Measurements from ENCODE around the gene KCNJ15.

Gene KCNJ15

DNA sequence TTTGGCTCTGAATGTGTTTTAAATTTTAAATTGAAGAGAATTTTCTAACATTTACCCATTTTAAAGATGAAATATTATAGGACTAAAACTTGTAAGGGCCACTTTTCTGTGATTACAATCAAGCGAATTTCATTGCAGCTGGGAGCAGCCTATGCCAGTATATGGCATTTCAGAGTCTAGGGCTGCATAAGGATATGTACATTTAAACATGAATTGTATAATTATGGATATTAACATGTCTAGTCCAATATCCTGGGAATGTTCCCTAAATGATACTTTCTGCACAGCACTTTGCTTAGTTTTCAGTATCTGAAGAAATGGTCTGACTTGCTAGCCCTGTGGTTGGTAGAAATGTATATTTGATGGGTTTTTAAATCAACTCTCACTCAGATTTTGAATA is 8.4 kb downstream of the KCNJ15 start:
- in situ Hi-C loops (cut with MboI; ENCODE audit: low pct_unique_long_range_greater_than_20kb, low sequenced_read_pairs, unreplicated experiment) = no loop called here
- TF ChIP-seq, protein P1, sequence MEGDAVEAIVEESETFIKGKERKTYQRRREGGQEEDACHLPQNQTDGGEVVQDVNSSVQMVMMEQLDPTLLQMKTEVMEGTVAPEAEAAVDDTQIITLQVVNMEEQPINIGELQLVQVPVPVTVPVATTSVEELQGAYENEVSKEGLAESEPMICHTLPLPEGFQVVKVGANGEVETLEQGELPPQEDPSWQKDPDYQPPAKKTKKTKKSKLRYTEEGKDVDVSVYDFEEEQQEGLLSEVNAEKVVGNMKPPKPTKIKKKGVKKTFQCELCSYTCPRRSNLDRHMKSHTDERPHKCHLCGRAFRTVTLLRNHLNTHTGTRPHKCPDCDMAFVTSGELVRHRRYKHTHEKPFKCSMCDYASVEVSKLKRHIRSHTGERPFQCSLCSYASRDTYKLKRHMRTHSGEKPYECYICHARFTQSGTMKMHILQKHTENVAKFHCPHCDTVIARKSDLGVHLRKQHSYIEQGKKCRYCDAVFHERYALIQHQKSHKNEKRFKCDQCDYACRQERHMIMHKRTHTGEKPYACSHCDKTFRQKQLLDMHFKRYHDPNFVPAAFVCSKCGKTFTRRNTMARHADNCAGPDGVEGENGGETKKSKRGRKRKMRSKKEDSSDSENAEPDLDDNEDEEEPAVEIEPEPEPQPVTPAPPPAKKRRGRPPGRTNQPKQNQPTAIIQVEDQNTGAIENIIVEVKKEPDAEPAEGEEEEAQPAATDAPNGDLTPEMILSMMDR (IDR thresholded peaks at IDR 0.05; ENCODE audit: extremely low read depth, insufficient read depth, missing control alignments) = no peak
- no peak for DNase-seq (ENCODE audit: low spot score)

DNA sequence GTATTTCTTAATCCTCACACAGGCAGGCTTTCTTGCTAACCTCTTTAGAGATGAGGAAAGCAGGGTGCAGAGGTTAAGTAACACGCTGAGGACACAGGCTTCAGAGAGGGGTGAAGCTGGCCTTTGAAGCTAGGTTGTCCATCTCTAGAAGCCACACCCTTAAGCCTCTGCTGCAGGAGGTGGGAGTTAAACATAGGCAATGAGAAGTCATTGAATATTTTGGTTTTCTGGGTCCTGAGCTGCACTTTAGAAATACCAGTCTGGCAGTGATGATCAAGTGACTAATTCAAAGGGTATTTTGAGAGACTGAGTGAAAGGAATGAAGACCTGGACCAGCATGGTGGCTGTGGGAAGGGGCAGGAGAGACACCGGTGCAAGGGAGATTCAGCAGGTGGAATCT is 9.9 kb downstream of the KCNJ15 start:
- in situ Hi-C loops (cut with MboI; ENCODE audit: low pct_unique_long_range_greater_than_20kb, low sequenced_read_pairs, unreplicated experiment) = no loop called here
- TF ChIP-seq, protein P1 (IDR thresholded peaks at IDR 0.05; ENCODE audit: extremely low read depth, insufficient read depth, missing control alignments) = no peak
- no peak for DNase-seq (ENCODE audit: low spot score)

DNA sequence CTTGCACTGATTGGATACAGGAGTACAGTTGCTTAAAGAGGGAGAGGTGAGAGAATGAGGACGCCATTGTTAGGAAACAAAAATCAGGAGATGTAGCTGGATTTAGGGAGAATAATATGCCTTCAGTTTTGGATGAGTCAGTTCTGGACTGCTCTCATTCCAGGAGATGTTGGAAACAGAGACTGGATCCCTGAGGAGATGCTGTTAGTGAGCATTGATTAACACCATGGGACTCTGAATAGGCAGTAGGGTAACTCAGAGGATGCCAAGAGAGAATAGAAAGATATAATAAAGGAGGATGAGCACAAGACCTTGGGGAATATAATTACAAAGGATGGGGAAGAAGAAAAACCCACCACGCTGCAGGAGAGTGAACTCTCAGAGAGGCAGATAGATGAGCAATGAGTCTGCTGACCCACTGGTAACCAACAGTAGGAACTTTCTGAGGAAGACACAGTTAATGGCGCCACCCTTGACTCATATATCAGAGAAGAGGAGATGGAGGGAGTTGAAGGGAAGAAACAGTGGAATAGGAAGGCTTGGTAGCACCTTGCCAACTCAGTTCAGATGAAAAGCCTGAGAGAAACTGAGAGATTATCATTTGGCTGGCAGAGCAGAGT is 10.5 kb downstream of the KCNJ15 start:
- in situ Hi-C loops (cut with MboI; ENCODE audit: low pct_unique_long_range_greater_than_20kb, low sequenced_read_pairs, unreplicated experiment) = no loop called here
- TF ChIP-seq, protein P1 (IDR thresholded peaks at IDR 0.05; ENCODE audit: extremely low read depth, insufficient read depth, missing control alignments) = no peak
- no peak for DNase-seq (ENCODE audit: low spot score)

DNA sequence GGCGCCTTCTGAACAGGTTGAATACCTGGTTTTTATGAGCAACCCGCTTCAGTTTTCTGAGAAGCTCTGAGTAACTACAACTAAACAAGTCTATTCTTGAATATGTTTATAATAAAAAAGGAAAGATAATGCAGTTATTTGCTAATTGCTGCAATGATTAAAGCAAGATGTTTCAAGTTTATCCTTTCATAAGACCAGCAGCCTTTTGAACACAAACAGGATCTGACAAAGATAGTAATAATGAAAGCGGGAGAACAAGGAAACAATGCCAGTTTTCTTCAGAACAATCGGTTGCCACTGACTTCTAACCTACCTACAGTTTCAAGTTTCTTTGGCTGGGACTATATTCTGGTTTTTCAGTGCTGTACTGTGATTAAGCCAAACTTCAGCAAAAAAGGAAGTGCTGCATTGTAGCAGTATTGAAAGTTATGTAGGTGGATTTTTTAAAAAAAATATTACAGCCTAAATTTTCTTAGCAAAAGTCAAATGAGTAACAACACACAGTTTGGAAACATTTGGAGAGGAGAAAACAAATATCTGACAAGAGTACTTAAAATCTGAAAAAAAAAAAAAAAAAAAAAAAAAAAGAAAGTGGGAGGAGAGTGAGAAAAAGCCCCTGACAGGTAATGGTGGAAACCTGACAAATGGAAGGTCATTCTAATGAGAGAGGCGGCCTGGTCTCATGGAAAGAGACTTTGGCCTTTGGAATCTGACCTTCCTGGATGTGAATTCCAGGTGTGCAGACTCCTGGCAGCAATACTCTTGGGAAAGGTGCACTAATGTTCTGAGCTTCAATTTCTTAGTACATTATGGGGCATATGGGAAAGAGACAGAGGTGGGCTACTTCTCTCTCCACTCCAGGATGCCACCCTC is 11.4 kb downstream of the KCNJ15 start:
- TF ChIP-seq, protein P1 (IDR thresholded peaks at IDR 0.05; ENCODE audit: extremely low read depth, insufficient read depth, missing control alignments) = no peak
- in situ Hi-C loops (cut with MboI; ENCODE audit: low pct_unique_long_range_greater_than_20kb, low sequenced_read_pairs, unreplicated experiment) = no loop called here
- DNase-seq (ENCODE audit: low spot score) = peak; percentile 19

DNA sequence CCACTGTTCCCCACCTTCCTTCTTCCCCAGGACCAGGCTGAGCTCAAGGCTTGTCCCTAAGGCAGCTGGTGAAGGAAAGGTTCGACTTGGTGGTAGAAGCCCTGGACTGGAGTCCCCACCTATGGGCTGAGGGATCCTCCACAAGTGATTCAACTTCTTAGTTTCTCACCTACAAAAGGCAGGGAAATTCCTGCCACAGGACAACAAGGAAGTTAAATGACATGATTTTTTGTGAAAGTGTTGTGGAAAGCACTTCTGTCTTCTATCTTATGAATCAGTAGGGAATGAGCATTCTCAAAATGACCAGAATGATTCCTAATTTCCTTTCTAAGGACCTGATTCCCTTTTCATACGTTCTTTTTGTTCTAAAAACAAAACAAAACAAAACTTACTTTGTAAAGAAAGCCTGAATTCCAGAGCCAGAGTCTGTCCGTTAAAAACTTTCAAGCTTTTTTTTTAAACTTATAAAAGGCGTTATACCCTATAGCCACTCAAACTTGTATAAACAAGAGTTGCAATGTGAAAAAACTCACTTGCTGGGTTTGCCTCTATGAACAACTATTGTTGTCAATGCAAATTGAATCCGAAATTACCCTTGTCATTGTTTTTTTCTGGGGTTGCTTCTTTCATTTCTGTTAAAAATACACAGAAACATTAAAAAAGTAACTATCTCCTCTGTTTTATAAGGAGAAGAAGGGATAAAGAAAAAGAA is 12.2 kb downstream of the KCNJ15 start:
- peak; percentile 28 for DNase-seq (ENCODE audit: low spot score)
- in situ Hi-C loops (cut with MboI; ENCODE audit: low pct_unique_long_range_greater_than_20kb, low sequenced_read_pairs, unreplicated experiment) = no loop called here
- TF ChIP-seq, protein P1 (IDR thresholded peaks at IDR 0.05; ENCODE audit: extremely low read depth, insufficient read depth, missing control alignments) = no peak

DNA sequence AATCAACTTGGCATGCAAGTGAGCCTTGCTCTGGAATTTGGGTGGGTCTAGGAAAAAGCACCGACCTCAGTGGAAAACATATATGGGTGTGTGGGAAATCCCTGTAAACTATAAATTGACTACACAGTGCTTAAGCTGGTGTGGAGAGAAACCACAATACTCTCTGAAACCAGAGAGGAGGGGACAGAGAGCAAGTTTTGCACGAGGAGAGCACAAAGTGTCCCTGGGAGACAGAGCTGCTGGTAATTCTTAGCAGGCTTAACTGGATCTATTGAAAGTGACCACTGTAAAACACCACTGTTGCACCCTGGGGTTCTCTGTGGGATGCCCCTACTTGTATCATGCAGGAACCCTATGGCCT is 12.8 kb downstream of the KCNJ15 start:
- in situ Hi-C loops (cut with MboI; ENCODE audit: low pct_unique_long_range_greater_than_20kb, low sequenced_read_pairs, unreplicated experiment) = no loop called here
- DNase-seq (ENCODE audit: low spot score) = peak; percentile 57
- TF ChIP-seq, protein P1 (IDR thresholded peaks at IDR 0.05; ENCODE audit: extremely low read depth, insufficient read depth, missing control alignments) = no peak
